Neural progenitor cell (in vitro differentiated cells): ENCODE measurements around the gene BTG3. TPM values are rescaled to one million over a fixed set of nuclear protein-coding genes. Genes with fewer than 3 reads are reported as not detected.

ENCODE experiments used
- DNase-seq: peaks from one replicate; pipeline ENCODE4 v3.0.0-alpha.2; 2016; ENCODE audit warnings: low spot score
- H2AFZ ChIP-seq: fragments of 200-600 bp; sonication (generic); replicated peaks from 2 replicates; pipeline ENCODE4 v1.6.1; 2016; ENCODE audit warnings: antibody characterized with exemption
- H3F3A ChIP-seq: fragments of 200-600 bp; sonication (generic); 2 replicates; pipeline ENCODE4 v1.6.1; 2016; ENCODE audit warnings: antibody characterized with exemption, low read depth
- H3K27ac ChIP-seq: fragments of 200-600 bp; sonication (generic); 2 replicates; pipeline ENCODE4 v1.5.1; 2016; ENCODE audit warnings: mild to moderate bottlenecking
- H3K27me3 ChIP-seq: fragments of 200-600 bp; sonication (generic); 2 replicates; pipeline ENCODE4 v1.6.1; 2016; ENCODE audit warnings: mild to moderate bottlenecking, moderate library complexity
- H3K36me3 ChIP-seq: fragments of 200-600 bp; sonication (generic); 2 replicates; pipeline ENCODE4 v1.5.1; 2016
- H3K4me1 ChIP-seq: fragments of 200-600 bp; sonication (generic); 2 replicates; pipeline ENCODE4 v1.6.1; 2016; ENCODE audit warnings: mixed run types
- H3K4me2 ChIP-seq: fragments of 200-600 bp; sonication (generic); 2 replicates; pipeline ENCODE4 v1.6.1; 2016
- H3K4me3 ChIP-seq: fragments of 200-600 bp; sonication (generic); 2 replicates; pipeline ENCODE4 v1.5.1; 2016
- H3K79me2 ChIP-seq: fragments of 200-600 bp; sonication (generic); 2 replicates; pipeline ENCODE4 v1.6.1; 2016; ENCODE audit warnings: low read depth
- H3K9ac ChIP-seq: fragments of 200-600 bp; sonication (generic); 2 replicates; pipeline ENCODE4 v1.6.1; 2016
- H3K9me3 ChIP-seq: fragments of 200-600 bp; sonication (generic); 2 replicates; pipeline ENCODE4 v1.5.1; 2016; ENCODE audit warnings: low read depth
- H4K20me1 ChIP-seq: fragments of 200-600 bp; sonication (generic); 2 replicates; pipeline ENCODE4 v1.6.1; 2016; ENCODE audit warnings: low read depth
- H3K27ac Mint-ChIP-seq: 3 replicates; pipeline ENCODE4 v1.8.0; 2021; ENCODE audit warnings: mixed read lengths
- H3K27me3 Mint-ChIP-seq: 2 replicates; pipeline ENCODE4 v1.8.0; 2022; ENCODE audit warnings: low read depth, mild to moderate bottlenecking, inconsistent platforms, moderate library complexity, mixed read lengths; ENCODE audit not compliant: insufficient read depth
- H3K36me3 Mint-ChIP-seq: 3 replicates; pipeline ENCODE4 v1.8.0; 2021; ENCODE audit warnings: mixed read lengths
- H3K4me1 Mint-ChIP-seq: 3 replicates; pipeline ENCODE4 v1.8.0; 2021; ENCODE audit warnings: mixed read lengths
- H3K4me3 Mint-ChIP-seq: 3 replicates; pipeline ENCODE4 v1.8.0; 2021; ENCODE audit warnings: mild to moderate bottlenecking, moderate library complexity, mixed read lengths
- H3K9me3 Mint-ChIP-seq: 3 replicates; pipeline ENCODE4 v1.8.0; 2020; ENCODE audit warnings: mixed read lengths
- EZH2 ChIP-seq: fragments of 200-600 bp; sonication (generic); IDR thresholded peaks from 2 replicates; pipeline ENCODE4 v1.6.1; 2017; ENCODE audit warnings: antibody characterized with exemption, mild to moderate bottlenecking, moderate library complexity
- EZH2phosphoT487 ChIP-seq: fragments of 200-600 bp; sonication (generic); IDR thresholded peaks from 2 replicates; pipeline ENCODE4 v1.6.1; 2017; ENCODE audit warnings: antibody characterized with exemption
- total RNA-seq: library from RNA; depleted of rRNA; stranded (reverse); fragments of >200 nt; gene quantifications from 2 replicates; pipeline ENCODE4 v1.2.3, GENCODE V29; 2015; ENCODE audit warnings: low replicate concordance
- TF ChIP-seq, protein P1 (sequence below): fragments of 200-600 bp; sonication (generic); IDR thresholded peaks from 2 replicates; pipeline ENCODE4 v1.5.1; 2017; ENCODE audit warnings: antibody characterized with exemption, mild to moderate bottlenecking

Gene BTG3
- total RNA-seq, 1 donor from 2014 or later, result 39.2 TPM

DNA sequence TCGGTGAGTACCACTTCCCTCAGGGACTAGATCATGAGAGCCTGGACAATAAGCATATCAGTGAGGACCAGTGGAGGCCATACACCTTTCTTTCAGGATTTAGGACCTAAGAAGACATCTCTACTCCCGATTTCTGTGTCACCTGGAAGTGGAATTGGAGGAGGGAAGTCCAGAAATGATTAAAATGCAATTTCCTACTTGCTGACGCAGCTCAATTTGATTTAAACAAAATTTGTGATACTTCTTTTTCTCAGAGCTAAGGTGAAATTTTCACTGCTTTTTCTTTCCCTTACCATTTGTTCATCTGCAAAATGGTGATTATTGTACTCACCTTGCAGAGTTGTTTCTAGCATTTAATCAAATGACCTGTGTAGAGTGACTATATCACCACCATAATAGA lies 38.8 kb upstream of the BTG3 start:
- no peak for TF ChIP-seq EZH2
- TF ChIP-seq, protein P1, sequence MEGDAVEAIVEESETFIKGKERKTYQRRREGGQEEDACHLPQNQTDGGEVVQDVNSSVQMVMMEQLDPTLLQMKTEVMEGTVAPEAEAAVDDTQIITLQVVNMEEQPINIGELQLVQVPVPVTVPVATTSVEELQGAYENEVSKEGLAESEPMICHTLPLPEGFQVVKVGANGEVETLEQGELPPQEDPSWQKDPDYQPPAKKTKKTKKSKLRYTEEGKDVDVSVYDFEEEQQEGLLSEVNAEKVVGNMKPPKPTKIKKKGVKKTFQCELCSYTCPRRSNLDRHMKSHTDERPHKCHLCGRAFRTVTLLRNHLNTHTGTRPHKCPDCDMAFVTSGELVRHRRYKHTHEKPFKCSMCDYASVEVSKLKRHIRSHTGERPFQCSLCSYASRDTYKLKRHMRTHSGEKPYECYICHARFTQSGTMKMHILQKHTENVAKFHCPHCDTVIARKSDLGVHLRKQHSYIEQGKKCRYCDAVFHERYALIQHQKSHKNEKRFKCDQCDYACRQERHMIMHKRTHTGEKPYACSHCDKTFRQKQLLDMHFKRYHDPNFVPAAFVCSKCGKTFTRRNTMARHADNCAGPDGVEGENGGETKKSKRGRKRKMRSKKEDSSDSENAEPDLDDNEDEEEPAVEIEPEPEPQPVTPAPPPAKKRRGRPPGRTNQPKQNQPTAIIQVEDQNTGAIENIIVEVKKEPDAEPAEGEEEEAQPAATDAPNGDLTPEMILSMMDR, result no peak
- no peak for TF ChIP-seq EZH2phosphoT487
- Histone ChIP-seq H3K27me3 (no peaks in the 10 kb centered on the region), H4K20me1 (no peaks in the 10 kb centered on the region), H3K36me3 (no peaks in the 10 kb centered on the region), H3K27ac (no peak overlapping the region), H3K4me3 (no peak overlapping the region), H3K4me1 (no peaks in the 10 kb centered on the region), H3K9ac (no peak overlapping the region), H2AFZ (peak overlapping the region; percentile 33), H3K4me2 (no peak overlapping the region), H3F3A (no peaks in the 10 kb centered on the region), H3K79me2 (no peaks in the 10 kb centered on the region), H3K9me3 (no peaks in the 10 kb centered on the region)
- H3K4me3 Mint-ChIP-seq, result no peak overlapping the region
- DNase-seq, result no peak
- peaks cover 4% of the 10 kb centered on the region for H3K27me3 Mint-ChIP-seq
- peaks cover 11% of the 10 kb centered on the region for H3K9me3 Mint-ChIP-seq
- H3K27ac Mint-ChIP-seq, result no peak overlapping the region
- peaks cover 16% of the 10 kb centered on the region for H3K4me1 Mint-ChIP-seq
- H3K36me3 Mint-ChIP-seq, result no peaks in the 10 kb centered on the region

DNA sequence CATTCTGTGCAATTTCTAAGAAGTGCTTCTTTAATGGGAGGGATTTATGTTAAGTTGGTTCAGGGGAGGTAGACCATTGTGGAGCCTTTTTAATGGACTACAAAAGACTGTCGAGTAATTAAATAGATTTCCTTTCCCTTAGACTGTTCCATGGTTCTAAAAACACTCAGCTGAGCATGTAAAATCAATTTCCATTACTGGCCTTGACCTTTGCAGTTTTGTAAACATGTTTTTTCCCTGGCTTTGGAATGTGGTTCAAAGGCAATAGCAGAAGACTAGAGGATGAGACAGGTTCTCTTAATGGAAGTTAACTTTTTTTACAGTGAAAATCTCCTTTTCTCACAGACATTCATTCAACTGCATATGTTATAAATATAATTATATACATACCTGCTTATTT lies 37.6 kb upstream of the BTG3 start:
- TF ChIP-seq EZH2 (no peak), EZH2phosphoT487 (no peak)
- TF ChIP-seq, protein P1, result no peak
- H2AFZ ChIP-seq, result no peak overlapping the region
- no peaks in the 10 kb centered on the region for H3F3A ChIP-seq
- H3K4me1 Mint-ChIP-seq, result peaks cover 16% of the 10 kb centered on the region
- no peaks in the 10 kb centered on the region for H3K36me3 Mint-ChIP-seq
- H3K9ac ChIP-seq, result no peak overlapping the region
- no peaks in the 10 kb centered on the region for H3K36me3 ChIP-seq
- DNase-seq, result no peak
- no peaks in the 10 kb centered on the region for H4K20me1 ChIP-seq
- no peaks in the 10 kb centered on the region for H3K79me2 ChIP-seq
- H3K27ac Mint-ChIP-seq, result no peak overlapping the region
- peaks cover 4% of the 10 kb centered on the region for H3K27me3 Mint-ChIP-seq
- no peak overlapping the region for H3K4me3 ChIP-seq
- H3K4me3 Mint-ChIP-seq, result no peak overlapping the region
- no peaks in the 10 kb centered on the region for H3K27me3 ChIP-seq
- H3K4me1 ChIP-seq, result no peaks in the 10 kb centered on the region
- no peak overlapping the region for H3K4me2 ChIP-seq
- H3K9me3 Mint-ChIP-seq, result peaks cover 11% of the 10 kb centered on the region
- H3K27ac ChIP-seq, result no peak overlapping the region
- H3K9me3 ChIP-seq, result no peaks in the 10 kb centered on the region

DNA sequence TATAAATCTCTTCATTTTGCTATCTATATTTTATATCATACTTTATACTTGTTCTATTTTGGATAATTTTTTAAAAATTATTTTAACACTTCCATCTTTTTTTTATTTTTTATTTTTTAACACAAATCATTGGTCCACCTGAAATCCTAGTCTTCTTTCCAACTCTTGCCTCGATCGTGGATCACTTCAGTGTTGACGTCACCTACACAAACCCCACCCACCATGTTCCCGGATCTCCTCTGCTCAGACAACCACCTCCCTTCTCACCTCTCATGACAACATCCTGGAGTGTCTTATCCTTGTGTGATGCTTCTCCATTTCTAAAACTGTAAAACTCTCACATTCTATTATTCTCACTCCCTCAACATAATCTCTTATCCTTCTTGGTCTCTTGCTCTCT lies 34.1 kb upstream of the BTG3 start:
- Histone ChIP-seq H3K36me3 (no peaks in the 10 kb centered on the region), H3K27me3 (no peaks in the 10 kb centered on the region), H2AFZ (no peak overlapping the region), H3K4me2 (no peak overlapping the region), H3K4me1 (no peaks in the 10 kb centered on the region), H3K4me3 (no peak overlapping the region), H3K79me2 (no peaks in the 10 kb centered on the region), H3F3A (no peaks in the 10 kb centered on the region), H3K9me3 (no peaks in the 10 kb centered on the region), H4K20me1 (no peaks in the 10 kb centered on the region), H3K9ac (no peak overlapping the region), H3K27ac (no peak overlapping the region)
- no peak overlapping the region for H3K4me3 Mint-ChIP-seq
- no peak for DNase-seq
- H3K27me3 Mint-ChIP-seq, result no peaks in the 10 kb centered on the region
- H3K4me1 Mint-ChIP-seq, result peaks cover 24% of the 10 kb centered on the region
- no peak for TF ChIP-seq EZH2
- H3K36me3 Mint-ChIP-seq, result no peaks in the 10 kb centered on the region
- no peak overlapping the region for H3K27ac Mint-ChIP-seq
- H3K9me3 Mint-ChIP-seq, result peaks cover 2% of the 10 kb centered on the region

DNA sequence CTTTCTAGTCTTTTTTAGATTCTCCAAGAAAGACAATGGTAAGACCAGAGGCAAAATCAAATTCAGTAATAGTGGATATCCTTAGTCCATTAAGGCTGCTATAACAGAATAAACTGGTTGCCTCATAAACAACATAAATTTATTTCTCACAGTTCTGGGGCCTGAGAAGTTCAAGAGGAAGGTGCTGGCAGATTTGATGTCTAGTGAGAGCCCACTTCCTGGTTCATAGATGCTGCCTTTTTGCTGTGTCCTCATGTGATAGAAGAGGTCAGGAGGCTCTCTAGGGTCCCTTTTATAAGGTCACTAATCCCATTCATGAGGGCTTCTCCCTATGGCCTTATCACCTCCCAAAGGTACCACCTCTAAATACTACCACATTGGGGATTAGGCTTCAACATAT lies 31.5 kb upstream of the BTG3 start:
- no peak for DNase-seq
- no peak overlapping the region for H3K4me2 ChIP-seq
- H3K4me3 Mint-ChIP-seq, result no peak overlapping the region
- TF ChIP-seq EZH2 (no peak), EZH2phosphoT487 (no peak)
- TF ChIP-seq, protein P1, result no peak
- no peaks in the 10 kb centered on the region for H3K4me1 ChIP-seq
- H3K27me3 ChIP-seq, result no peaks in the 10 kb centered on the region
- H3F3A ChIP-seq, result no peaks in the 10 kb centered on the region
- H3K27ac ChIP-seq, result no peak overlapping the region
- no peaks in the 10 kb centered on the region for H3K79me2 ChIP-seq
- peaks cover 4% of the 10 kb centered on the region for H3K36me3 Mint-ChIP-seq
- H3K27me3 Mint-ChIP-seq, result no peaks in the 10 kb centered on the region
- H3K9ac ChIP-seq, result no peak overlapping the region
- no peak overlapping the region for H2AFZ ChIP-seq
- peaks cover 11% of the 10 kb centered on the region for H3K9me3 Mint-ChIP-seq
- H3K4me3 ChIP-seq, result no peak overlapping the region
- peaks cover 11% of the 10 kb centered on the region for H3K4me1 Mint-ChIP-seq
- no peaks in the 10 kb centered on the region for H3K36me3 ChIP-seq
- no peaks in the 10 kb centered on the region for H3K9me3 ChIP-seq
- H3K27ac Mint-ChIP-seq, result no peak overlapping the region
- H4K20me1 ChIP-seq, result no peaks in the 10 kb centered on the region
